ENCODE results near the gene RTN4R.

Gene RTN4R

DNA sequence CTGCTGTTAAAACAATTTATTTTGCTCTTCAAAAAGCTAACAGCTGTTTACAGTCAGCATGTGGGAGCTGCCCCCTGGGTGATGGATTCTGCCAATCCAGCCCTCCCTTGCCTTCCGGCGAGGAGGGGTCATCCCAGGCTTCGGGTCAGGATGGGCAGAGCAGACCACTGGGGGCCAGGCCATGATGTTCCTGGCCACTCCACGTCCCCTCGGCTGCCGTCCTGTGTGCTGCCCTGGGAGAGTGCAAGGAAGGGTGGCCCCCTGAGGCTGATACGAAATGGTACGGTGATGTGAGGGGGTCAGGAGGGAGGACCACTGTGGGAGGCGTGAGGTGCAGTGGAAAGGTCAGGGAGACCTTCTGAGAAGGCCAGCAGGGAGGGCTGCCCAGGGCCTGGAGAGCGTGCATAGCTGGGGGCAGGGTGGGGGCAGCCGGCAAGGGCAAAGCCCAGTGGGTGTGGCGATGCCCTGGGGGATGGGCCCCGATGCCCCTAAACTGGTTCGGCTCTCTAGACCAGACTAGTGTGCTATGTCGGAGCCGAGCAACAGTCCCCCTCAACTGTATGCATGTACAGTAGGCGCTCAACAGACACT lies 41.3 kb downstream of the RTN4R start:
- DNase-seq, result no peak

DNA sequence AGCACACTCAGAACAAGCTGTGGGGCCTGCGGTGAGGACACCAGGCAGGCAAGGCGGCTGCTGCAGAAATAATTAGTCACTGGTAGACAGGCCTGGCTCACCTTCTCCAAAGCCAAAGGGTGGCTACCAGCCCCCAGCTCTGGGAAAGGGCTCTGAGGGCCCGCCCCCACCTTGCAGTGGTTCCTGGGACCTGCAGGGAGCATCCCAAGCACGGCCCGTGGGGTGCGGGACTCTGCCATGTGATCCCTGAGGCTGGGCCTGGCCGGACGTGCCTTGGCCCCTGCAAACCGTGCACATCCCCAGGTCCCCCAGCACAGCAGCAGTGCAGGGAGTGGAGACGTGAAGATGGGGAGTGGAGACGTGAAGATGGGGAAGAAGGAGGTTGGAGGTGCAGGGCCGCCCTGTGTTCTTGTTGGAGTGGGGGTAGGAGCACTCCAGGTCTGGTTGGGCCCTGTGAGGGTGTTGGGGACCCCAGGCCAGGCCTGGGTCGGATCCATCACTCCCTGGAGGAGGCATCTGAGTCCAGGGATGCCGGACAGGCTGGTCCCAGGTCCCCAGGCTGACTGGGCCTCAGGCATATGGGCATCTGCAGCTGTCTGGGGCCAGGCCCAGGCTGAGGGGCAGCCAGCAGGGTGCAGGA lies 41.9 kb downstream of the RTN4R start:
- DNase-seq, result no peak

DNA sequence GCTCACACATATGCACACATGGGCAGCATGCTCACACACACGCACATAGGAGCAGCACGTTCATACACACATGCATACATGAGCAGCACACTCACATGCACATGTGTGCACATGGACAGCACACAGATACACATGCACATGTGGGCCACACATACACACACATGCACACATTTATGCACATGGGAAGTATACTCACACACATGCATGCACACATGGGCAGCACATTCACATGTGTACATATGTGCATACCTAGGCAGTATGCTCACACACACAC lies 42.5 kb downstream of the RTN4R start:
- DNase-seq, result no peak

DNA sequence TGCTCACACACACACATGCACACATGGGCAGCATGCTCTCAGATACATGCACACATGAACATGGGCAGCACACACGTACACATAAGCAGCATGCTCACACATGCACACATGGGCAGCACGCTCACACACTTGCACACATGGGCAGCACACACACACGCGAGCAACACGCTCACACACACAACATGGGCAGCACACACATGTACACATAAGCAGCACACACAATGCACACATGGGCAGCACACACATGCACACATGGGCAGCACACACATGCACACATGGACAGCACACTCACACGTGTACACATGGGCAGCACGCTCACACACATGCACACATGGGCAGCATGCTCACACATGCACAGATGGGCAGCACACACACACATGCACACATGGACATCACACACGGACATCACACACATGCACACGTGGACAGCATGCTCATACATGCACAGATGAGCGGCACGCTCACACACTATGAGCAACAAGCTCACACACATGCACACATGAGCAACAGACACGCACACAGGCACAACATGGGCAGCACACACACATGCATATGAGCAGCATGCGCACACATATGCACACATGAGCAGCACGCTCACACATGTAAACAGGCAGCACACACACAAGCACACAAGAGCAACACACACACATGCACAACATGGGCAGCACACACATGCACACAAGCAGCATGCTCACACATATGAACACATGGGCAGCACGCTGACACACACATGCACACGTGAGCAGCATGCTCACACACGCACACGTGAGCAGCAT lies 43.0 kb downstream of the RTN4R start:
- DNase-seq, result no peak

DNA sequence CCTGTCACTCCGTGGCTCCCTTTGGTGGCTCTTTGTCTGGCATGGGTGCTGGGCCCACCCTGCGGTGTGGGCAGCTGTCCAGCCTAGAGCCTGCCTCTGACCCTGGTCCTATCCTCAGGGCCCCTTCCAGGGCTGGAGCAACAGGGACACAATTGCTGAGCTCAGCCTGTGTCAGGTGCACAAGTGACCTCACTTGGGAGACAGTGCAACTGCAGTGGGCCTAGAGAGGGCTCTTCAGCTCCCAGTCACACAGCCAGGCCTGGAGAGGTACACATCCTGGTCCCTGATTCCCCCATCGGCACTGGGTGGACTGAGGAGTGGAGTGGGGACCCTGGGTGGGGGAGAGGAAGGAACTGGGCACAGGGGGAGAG lies 43.9 kb downstream of the RTN4R start:
- DNase-seq, result no peak

DNA sequence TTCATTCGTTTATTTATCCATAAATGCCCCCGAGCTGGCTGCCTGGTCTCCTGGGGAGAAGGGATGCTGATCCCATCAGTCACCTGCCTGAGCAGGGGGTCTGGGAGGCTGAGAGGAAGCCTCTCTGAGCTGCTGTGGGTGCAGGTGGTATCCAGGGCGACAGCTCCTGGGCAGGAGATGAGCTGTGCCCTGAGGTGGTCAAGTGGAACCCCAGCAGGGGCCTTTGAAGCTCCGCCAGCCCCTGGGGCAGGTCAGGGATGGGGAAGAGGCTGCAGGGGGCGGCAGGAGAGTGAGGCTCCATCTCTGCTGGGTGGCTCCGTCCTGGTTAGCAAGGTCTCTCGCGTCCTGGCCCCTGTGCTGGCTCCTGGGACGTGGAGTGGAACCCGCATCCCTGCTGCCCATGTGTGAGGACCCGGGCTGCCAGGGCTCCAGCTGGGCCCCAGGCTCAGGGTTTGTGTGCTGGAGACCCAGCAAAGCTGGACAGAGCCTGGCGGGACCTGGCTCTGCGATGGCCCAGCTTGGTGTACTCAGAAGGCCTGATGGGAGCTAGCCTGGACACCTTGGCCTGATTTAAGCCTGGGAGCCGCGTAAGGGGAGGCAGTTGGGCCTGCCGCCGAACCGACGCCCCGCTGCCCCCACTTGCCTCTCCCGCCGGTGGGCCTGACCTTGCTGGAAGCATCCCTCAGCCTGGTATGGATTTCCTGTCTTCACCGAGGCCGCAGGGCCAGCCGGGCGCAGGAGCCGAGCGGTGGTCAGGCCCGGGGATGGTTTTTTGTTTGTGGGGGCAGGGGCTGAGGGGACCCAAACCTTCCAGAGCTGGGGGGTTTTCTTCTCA lies 44.5 kb downstream of the RTN4R start:
- DNase-seq, result no peak

DNA sequence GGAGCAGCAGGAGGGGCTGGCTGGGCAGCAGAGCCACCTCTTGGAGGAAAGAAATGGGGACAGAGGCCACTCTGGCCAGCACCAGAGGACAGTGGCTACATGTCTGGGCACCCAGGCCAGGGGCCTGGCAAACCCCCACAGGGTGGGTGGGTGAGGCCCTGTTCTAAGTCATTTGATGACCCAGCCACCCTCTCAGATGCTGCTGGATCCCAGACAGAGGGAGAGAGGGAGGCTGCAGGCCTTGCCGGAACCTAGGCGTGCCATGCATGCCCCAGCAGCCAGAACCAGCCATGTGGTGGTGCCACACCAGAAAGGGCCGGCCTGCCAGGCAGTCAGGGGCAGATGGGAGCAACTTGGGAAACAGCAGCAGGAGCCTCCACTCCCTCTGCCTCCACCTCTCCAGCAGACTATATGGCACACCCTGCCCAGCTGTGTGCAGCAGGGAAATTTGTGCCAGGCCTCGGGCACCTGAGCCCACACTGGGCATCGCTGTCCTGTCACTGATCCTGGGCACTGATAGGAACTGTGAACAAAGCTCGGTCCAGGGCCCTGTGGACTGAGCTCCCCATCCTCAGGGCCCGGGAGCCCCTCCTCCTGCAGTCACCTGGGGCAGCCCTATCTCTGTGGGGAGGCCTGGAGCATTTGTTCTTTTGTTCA lies 45.2 kb downstream of the RTN4R start:
- no peak for DNase-seq

DNA sequence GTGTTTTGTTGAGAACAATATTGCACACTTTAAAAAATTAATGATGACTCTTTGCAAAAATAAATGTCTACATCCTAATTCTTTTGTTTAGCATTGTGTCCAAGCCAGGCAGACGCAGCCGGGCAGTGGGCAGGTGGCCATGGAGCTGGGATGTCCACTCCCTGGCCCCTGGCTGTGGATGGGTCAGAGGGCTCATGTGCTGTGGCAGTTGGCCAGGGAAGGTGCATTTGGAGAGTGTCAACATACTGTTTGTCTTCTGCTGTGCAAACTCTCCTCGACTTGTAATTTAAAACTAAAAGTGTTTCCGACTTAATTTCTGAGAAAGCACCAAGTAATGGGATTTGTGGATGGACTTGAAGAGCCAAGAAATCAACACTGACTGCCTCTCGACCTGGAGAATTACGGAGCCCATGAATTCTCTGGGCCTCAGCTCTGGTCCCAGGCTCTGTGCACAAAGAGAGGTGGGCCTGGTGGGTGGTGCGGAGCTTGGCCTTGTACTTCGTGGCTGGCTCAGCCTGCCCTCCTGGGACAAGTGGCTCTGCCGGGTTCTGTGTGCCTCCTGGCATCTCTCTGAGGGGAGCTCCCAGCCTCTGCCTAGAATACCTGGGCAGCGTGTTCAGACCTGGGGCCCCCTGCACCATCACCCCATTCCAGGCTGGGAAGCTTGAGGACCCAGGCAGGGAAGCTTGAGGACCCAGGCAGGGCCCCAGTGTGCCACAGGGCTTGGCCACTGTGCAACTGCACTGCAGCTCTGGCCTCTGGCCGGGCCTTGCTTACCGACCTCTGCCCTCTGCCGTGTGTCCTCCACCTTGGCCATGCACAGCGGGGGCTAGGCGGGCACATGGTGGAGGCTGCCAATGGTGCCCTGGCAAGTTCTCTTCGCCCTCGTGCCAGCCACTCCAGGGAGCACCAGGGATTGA lies 46.4 kb downstream of the RTN4R start:
- DNase-seq, result no peak

DNA sequence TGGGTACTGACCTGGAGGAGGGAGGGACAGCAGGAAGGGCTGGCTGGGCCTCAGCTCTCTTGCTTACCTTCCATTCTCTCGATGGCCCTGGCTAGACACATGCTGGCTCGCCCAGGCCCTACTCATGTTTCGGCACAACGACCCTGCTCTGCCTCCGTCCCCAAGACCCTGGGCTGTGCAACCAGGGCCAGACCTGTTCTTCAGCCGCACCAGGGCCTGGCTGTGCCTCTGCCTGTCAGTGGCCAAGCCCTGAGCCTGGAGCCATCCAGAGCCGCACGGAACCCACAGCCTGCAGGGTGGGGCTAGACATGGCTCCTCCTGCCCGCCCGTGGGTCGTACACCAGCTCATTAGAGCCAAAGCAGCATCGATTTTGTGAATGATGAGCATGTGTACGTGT lies 47.5 kb downstream of the RTN4R start:
- no peak for DNase-seq

DNA sequence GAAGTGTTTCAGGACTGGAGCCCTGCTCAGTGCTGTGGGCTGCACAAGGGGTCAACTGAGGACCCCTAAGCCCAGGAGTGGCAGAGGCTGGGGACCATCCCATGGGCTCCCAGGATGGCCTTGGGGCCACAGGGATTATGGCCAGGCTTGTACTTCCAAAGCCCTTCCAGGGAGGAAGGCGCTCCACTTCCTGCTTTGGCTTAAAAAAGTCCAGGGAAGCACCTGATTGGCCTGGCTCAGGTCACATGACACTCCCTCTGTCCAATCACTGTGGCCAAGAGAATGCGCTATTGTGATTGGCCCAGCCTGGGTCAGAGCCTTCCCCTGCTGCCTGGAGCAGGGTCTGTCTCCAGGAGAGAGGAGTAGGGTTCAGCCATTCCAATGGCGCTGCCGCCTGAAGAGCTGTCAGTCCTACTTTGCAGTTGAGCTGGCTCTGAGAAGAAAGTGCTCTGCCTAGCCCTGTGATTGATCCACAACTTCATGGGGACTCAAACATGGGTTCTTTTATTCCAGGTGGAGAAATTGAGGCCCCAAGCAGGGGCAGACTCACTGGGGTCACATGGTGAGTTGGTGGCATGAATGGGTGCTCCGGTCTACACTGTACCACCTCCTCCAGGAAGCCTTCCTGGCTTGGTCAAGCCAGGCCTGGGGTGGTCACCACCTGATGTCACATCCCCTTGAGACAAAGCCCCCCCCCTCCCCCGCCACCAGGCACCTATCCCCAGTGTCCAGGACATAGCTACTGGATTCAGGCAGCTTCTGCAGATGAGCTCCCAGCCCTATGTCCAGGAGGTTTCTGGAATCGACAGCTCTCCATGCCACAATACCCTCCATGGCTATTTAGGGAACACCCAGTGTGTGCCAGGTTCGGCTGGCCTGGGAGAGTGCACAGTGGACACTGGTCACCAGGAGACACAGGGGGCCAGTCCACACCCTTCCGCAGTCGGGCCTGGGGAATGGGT lies 48.2 kb downstream of the RTN4R start:
- no peak for DNase-seq

DNA sequence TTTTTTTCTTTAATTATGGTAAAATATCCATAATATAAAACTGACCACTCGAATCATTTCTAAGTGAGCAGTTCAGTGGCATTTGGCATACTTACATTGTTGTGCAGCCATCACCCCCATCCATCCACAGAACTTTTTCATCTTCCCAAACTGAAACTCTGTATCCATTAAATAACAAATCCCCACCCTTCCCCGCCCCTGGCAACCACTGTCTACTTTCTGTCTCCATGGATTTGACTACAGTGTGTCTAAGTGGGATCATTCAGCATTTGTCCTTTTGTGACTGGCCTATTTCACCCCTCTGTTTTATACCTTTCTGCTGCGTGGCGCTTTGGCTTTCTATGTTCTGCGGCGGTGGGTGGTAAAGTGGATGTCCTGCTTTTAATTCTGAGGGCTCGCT lies 49.1 kb downstream of the RTN4R start:
- no peak for DNase-seq

DNA sequence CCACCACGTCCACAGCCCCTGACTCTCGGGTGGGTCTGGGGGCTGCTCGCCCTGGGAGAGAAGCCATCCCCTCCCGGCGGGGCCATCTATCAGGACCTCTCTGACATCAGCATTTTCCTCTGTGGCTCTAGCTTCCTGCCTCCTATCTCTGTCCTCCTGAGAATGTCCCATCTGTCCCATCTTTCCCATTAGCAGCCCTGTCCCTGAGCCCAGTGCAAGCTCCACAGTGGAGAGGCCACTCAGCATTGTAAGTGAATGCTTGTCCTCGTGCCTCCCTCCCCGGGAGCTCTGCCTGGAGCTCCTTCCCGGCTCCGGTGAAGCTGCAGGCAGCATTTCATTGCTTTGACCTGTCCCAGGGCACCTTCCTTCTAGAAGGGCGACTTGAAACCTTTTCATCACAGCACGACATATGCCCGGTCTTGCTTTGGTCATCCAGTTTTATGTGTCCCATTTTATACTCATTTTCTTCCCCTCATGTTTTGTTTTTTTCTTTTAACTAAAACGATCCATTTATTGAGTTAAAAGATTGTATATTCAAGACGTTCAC lies 49.7 kb downstream of the RTN4R start:
- DNase-seq, result no peak

DNA sequence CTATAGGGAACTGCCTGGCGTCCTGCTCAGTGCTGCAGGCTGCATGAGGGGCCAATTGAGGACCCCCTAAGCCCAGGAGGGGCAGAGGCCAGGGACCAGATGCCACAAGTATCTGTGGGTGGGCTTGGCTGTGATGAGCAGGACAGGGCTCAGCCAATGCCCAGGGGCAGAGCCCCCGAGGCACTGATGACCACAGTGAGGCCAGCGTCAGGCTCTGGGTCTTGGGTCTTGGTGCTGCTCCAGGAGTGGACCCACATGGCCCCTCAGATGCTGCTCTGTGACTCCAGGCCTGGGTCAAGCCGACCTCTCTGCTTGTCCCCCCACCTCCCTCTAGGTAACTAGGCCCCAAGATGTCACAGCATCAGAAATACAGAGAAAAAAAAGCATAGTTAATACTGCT lies 50.6 kb downstream of the RTN4R start:
- no peak for DNase-seq

DNA sequence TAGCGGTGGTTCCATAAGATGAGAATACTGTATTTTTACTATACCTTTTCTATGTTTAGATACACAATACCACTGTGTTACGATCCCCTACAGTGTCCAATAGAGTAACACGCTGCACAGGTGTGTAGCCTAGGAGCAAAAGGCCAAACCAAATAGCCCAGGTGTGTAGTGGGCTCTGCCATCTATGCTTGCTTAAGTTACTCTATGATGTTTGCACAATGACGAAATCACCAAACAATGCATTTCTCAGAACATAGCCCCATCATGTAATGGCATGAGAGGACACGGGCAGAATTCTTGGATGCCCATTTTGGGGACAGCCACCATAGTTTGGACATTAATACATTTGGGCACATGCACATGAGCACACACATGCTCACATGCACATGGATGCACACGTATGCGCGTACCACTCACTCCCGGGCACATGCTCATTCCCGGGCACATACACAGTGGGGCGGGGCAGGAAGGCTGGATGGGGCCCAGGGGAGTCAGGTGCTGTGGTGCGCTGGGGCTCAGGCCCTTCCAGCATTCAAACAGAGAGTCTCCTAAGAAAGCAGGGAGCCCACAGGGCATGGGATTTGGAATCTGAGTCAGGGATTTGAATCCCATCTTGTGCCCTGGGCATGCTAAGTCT lies 51.1 kb downstream of the RTN4R start:
- no peak for DNase-seq

DNA sequence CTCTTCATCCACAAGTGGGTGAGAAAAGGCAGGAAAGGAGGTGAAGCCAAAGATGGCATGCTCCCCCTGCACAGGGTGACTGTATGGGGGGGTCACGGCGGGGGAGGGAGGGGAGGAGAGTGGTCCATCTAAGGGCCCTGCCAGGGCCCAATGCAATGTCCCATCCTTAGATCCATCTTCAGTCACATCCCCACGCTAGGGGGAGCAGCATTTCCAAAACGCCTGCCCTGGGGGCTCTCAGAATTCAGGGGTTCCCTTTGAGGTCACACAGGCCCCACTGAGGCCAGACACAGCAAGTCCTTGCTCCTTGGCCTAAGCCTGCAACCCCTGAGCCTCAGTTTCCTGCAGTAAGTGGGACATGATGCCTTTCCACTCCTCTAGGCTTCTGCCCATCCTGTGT lies 52.4 kb downstream of the RTN4R start:
- DNase-seq, result no peak

DNA sequence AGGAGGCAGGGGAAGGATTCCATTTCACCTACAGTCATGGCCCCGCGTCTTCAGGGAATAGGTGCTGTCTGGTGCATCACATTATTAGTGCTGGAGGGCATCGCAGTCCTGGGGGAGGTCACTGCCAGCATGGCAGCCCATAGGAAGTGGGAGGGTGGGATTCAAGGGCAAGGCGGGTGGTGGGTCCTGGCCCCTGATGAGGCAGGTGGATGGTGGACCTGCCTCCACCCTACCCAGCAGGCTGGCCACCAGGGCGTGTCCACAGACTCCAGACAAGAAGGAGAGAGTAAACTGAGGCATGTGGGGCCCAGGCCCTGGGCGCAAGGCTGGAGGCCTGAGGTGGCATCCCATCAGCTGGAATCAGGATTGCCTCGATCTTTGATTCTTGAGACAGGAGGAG lies 53.3 kb downstream of the RTN4R start:
- no peak for DNase-seq

DNA sequence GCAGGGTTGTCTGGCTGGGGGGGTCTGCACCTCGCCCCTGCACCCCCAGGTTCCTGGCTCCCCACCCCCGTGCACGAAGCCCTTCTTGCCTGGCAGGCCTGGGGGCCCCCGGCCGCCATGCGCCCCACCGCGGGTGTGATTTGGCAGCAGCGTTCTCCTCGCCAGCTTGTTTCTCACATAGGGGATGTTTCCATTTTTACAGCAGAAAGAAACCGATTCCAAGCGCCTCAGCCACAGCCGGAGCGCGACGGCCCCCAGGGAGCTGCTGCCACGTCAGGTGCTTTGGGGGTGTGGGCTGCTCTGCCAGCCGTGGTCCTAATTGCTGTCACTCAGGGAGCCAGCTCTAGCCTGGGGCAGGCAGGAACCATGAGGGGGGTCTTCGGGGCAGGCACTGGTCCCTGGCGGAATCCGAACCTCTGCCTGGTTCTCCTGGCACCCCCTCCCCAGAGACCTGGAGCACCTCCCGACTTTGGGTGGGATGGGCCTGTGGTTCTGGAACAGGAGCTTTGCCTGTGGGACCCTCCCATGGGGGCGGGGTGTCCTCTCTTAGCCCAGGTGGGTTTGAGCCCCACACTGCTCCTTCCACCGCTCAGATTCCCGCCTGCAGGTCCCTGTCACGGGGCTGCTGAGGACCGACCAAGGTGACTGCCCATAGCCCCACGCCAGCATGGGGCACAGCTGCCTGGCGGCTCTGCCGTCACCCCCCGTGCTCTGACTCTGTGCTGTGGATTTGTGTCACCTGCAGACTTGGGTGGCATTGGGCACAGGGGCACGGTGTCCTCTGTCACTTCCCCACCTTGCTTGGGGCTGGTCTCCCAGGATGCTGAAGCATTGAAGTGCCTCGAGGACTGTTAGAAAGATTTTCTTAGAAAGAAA lies 54.0 kb downstream of the RTN4R start:
- DNase-seq, result no peak

DNA sequence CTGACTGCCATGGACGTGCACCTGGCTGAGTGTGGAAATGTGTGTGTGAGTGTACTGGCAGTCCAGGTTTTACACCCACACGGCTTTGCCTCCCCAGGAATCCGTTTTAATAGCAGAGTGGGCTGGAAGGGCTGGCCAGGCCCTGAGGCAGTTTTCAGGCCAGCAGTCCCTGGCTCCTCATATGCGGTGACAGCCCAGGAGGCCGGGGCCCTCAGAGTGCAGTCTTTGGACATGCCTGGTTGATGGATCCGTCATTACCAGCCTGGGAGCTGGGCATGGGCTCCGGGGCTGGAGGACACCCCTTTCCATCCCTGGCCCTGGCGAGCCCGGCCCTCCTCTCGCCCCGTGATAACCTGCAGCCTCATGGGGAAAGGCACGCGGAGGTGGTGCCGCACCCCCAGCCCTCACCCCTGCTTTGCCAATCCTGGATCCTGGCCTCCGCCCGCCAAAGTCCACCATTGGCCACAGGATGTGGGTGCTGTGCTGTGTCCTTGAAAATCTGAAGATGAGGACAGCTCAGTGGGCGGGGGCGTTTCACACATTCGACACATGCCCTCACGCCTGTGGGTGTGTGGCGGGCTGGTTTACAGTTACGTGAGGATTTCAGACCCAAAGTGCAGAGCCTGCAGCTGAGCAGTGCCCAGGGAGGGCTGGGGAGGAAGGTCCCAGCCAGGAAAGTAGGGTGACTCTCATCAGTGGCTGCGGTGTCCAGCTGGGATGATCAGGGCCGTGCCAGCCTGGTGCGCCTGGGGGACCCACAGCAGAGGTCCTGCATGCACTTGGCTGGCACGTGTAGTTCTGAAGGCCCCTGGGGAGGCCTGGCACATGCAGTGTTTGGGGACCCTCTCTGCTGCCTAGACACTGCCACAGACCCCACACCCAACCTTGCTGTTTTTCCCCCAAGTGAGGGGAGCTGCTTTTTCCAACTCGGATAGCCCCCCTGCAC lies 55.1 kb downstream of the RTN4R start:
- no peak for DNase-seq
